Measurements from ENCODE around the gene MTAP. TPM values are rescaled to one million over a fixed set of nuclear protein-coding genes. Genes with fewer than 3 reads are reported as not detected.

MTAP gene
- total and polyA plus RNA-seq, 5 donors from 2014 or later, result 8.2 to 22.5 (median 15.0) TPM

GRCh38 chr9:21806644-21807043, 4.2 kb downstream of the MTAP start:
- Histone ChIP-seq H3K36me3 (ENCODE audit: control insufficient read depth, insufficient read depth, low read length) (peaks cover 14% of the 10 kb centered on the region), H3K27me3 (ENCODE audit: control insufficient read depth, insufficient read depth, low read length) (no peaks in the 10 kb centered on the region), H3K27ac (ENCODE audit: insufficient read depth, low read length, poor library complexity, severe bottlenecking) (no peak overlapping the region), H3K4me3 (ENCODE audit: low read depth, low read length) (no peak overlapping the region), H3K4me1 (ENCODE audit: control insufficient read depth, insufficient read depth, low read length, poor library complexity, severe bottlenecking) (peaks cover 34% of the 10 kb centered on the region), H3K9me3 (ENCODE audit: control insufficient read depth in 2 of 2, low read length in 2 of 2) (no peaks in the 10 kb centered on the region)
- H3K27ac Mint-ChIP-seq, result peak overlapping the region in 2 of 3 donors; percentile 67 to 99
- ATAC-seq (ENCODE audit: low read depth in 2 of 2) (no peak), DNase-seq (no peak)
- H3K36me3 Mint-ChIP-seq, result peaks cover 5% of the 10 kb centered on the region
- H3K9me3 Mint-ChIP-seq, result peaks cover 0 to 2% (median 0%) of the 10 kb centered on the region in 7 donors
- peaks cover 7% of the 10 kb centered on the region for H3K27me3 Mint-ChIP-seq
- peaks cover 9 to 44% (median 33%) of the 10 kb centered on the region in 4 donors for H3K4me1 Mint-ChIP-seq
- H3K4me3 Mint-ChIP-seq, result no peak overlapping the region

GRCh38 chr9:21810388-21810787, 8.0 kb downstream of the MTAP start:
- Histone ChIP-seq H3K27me3 (ENCODE audit: control insufficient read depth, insufficient read depth, low read length) (no peaks in the 10 kb centered on the region), H3K27ac (ENCODE audit: insufficient read depth, low read length, poor library complexity, severe bottlenecking) (no peak overlapping the region), H3K36me3 (ENCODE audit: control insufficient read depth, insufficient read depth, low read length) (peaks cover 21% of the 10 kb centered on the region), H3K4me3 (ENCODE audit: low read depth, low read length) (no peak overlapping the region), H3K9me3 (ENCODE audit: control insufficient read depth in 2 of 2, low read length in 2 of 2) (no peaks in the 10 kb centered on the region), H3K4me1 (ENCODE audit: control insufficient read depth, insufficient read depth, low read length, poor library complexity, severe bottlenecking) (peaks cover 12% of the 10 kb centered on the region)
- Mint-ChIP-seq H3K27me3 (no peaks in the 10 kb centered on the region), H3K27ac (no peak overlapping the region), H3K9me3 (no peaks in the 10 kb centered on the region), H3K36me3 (peaks cover 5% of the 10 kb centered on the region), H3K4me1 (peaks cover 11 to 33% (median 25%) of the 10 kb centered on the region in 4 donors), H3K4me3 (no peak overlapping the region)
- DNase-seq (no peak), ATAC-seq (ENCODE audit: low read depth in 2 of 2) (no peak)

GRCh38 chr9:21810881-21811280, 8.4 kb downstream of the MTAP start:
- DNase-seq, result no peak
- Histone ChIP-seq H3K4me3 (ENCODE audit: low read depth, low read length) (no peak overlapping the region), H3K4me1 (ENCODE audit: control insufficient read depth, insufficient read depth, low read length, poor library complexity, severe bottlenecking) (peaks cover 9% of the 10 kb centered on the region), H3K9me3 (ENCODE audit: control insufficient read depth in 2 of 2, low read length in 2 of 2) (no peaks in the 10 kb centered on the region), H3K27me3 (ENCODE audit: control insufficient read depth, insufficient read depth, low read length) (no peaks in the 10 kb centered on the region), H3K36me3 (ENCODE audit: control insufficient read depth, insufficient read depth, low read length) (peaks cover 25% of the 10 kb centered on the region), H3K27ac (ENCODE audit: insufficient read depth, low read length, poor library complexity, severe bottlenecking) (no peak overlapping the region)
- Mint-ChIP-seq H3K4me3 (no peak overlapping the region), H3K36me3 (peaks cover 9% of the 10 kb centered on the region), H3K4me1 (peaks cover 8 to 28% (median 20%) of the 10 kb centered on the region in 4 donors), H3K27me3 (no peaks in the 10 kb centered on the region), H3K9me3 (no peaks in the 10 kb centered on the region), H3K27ac (no peak overlapping the region)
- ATAC-seq (ENCODE audit: low read depth in 2 of 2), result no peak

- ATAC-seq (ENCODE audit: low read depth in 2 of 2) (no peak), DNase-seq (no peak)
- Histone ChIP-seq H3K4me1 (ENCODE audit: control insufficient read depth, insufficient read depth, low read length, poor library complexity, severe bottlenecking) (peaks cover 9% of the 10 kb centered on the region), H3K9me3 (ENCODE audit: control insufficient read depth in 2 of 2, low read length in 2 of 2) (no peaks in the 10 kb centered on the region), H3K4me3 (ENCODE audit: low read depth, low read length) (no peak overlapping the region), H3K36me3 (ENCODE audit: control insufficient read depth, insufficient read depth, low read length) (peaks cover 35% of the 10 kb centered on the region), H3K27me3 (ENCODE audit: control insufficient read depth, insufficient read depth, low read length) (no peaks in the 10 kb centered on the region), H3K27ac (ENCODE audit: insufficient read depth, low read length, poor library complexity, severe bottlenecking) (no peak overlapping the region)
- H3K27ac Mint-ChIP-seq, result peak overlapping the region in 2 of 3 donors; percentile 1 to 44
- no peaks in the 10 kb centered on the region for H3K9me3 Mint-ChIP-seq
- no peaks in the 10 kb centered on the region for H3K27me3 Mint-ChIP-seq
- peaks cover 19% of the 10 kb centered on the region for H3K36me3 Mint-ChIP-seq
- no peak overlapping the region for H3K4me3 Mint-ChIP-seq
- H3K4me1 Mint-ChIP-seq, result peaks cover 6 to 27% (median 19%) of the 10 kb centered on the region in 4 donors
Measured at GRCh38 chr9:21811914-21812313, 9.5 kb downstream of the MTAP start.

GRCh38 chr9:21812415-21812814, 10.0 kb downstream of the MTAP start:
- H3K36me3 Mint-ChIP-seq, result peaks cover 21% of the 10 kb centered on the region
- H3K27me3 Mint-ChIP-seq, result no peaks in the 10 kb centered on the region
- no peak overlapping the region for H3K4me3 ChIP-seq (ENCODE audit: low read depth, low read length)
- DNase-seq (no peak), ATAC-seq (ENCODE audit: low read depth in 2 of 2) (no peak)
- H3K4me1 ChIP-seq (ENCODE audit: control insufficient read depth, insufficient read depth, low read length, poor library complexity, severe bottlenecking), result peaks cover 9% of the 10 kb centered on the region
- H3K4me1 Mint-ChIP-seq, result peaks cover 6 to 24% (median 18%) of the 10 kb centered on the region in 4 donors
- H3K9me3 ChIP-seq (ENCODE audit: control insufficient read depth in 2 of 2, low read length in 2 of 2), result no peaks in the 10 kb centered on the region
- H3K27me3 ChIP-seq (ENCODE audit: control insufficient read depth, insufficient read depth, low read length), result no peaks in the 10 kb centered on the region
- peak overlapping the region in 1 of 3 donors; percentile 32 for H3K27ac Mint-ChIP-seq
- H3K9me3 Mint-ChIP-seq, result no peaks in the 10 kb centered on the region
- no peak overlapping the region for H3K4me3 Mint-ChIP-seq
- no peak overlapping the region for H3K27ac ChIP-seq (ENCODE audit: insufficient read depth, low read length, poor library complexity, severe bottlenecking)
- H3K36me3 ChIP-seq (ENCODE audit: control insufficient read depth, insufficient read depth, low read length), result peaks cover 40% of the 10 kb centered on the region

GRCh38 chr9:21812946-21813568, 10.6 kb downstream of the MTAP start:
- ATAC-seq (ENCODE audit: low read depth in 2 of 2) (peak; percentile 61 to 62), DNase-seq (peak; percentile 47 to 73 (median 62))
- peaks cover 25% of the 10 kb centered on the region for H3K36me3 Mint-ChIP-seq
- peaks cover 9% of the 10 kb centered on the region for H3K4me1 ChIP-seq (ENCODE audit: control insufficient read depth, insufficient read depth, low read length, poor library complexity, severe bottlenecking)
- H3K27ac ChIP-seq (ENCODE audit: insufficient read depth, low read length, poor library complexity, severe bottlenecking), result peak overlapping the region; percentile 42
- H3K27me3 Mint-ChIP-seq, result no peaks in the 10 kb centered on the region
- no peaks in the 10 kb centered on the region for H3K9me3 Mint-ChIP-seq
- peaks cover 6 to 23% (median 17%) of the 10 kb centered on the region in 4 donors for H3K4me1 Mint-ChIP-seq
- H3K4me3 Mint-ChIP-seq, result no peak overlapping the region
- H3K27me3 ChIP-seq (ENCODE audit: control insufficient read depth, insufficient read depth, low read length), result no peaks in the 10 kb centered on the region
- peaks cover 45% of the 10 kb centered on the region for H3K36me3 ChIP-seq (ENCODE audit: control insufficient read depth, insufficient read depth, low read length)
- H3K4me3 ChIP-seq (ENCODE audit: low read depth, low read length), result no peak overlapping the region
- H3K27ac Mint-ChIP-seq, result no peak overlapping the region
- H3K9me3 ChIP-seq (ENCODE audit: control insufficient read depth in 2 of 2, low read length in 2 of 2), result no peaks in the 10 kb centered on the region

- no peak overlapping the region for H3K4me3 Mint-ChIP-seq
- H3K36me3 ChIP-seq (ENCODE audit: control insufficient read depth, insufficient read depth, low read length), result peaks cover 51% of the 10 kb centered on the region
Measured at GRCh38 chr9:21813575-21814473, 11.4 kb downstream of the MTAP start.

More at GRCh38 chr9:21813575-21814473, 11.4 kb downstream of the MTAP start:
- Histone ChIP-seq H3K4me3 (ENCODE audit: low read depth, low read length) (peak overlapping the region; percentile 52), H3K27me3 (ENCODE audit: control insufficient read depth, insufficient read depth, low read length) (no peaks in the 10 kb centered on the region), H3K27ac (ENCODE audit: insufficient read depth, low read length, poor library complexity, severe bottlenecking) (peak overlapping the region; percentile 42), H3K4me1 (ENCODE audit: control insufficient read depth, insufficient read depth, low read length, poor library complexity, severe bottlenecking) (peaks cover 9% of the 10 kb centered on the region), H3K9me3 (ENCODE audit: control insufficient read depth in 2 of 2, low read length in 2 of 2) (no peaks in the 10 kb centered on the region)
- peak; percentile 56 to 64 for ATAC-seq (ENCODE audit: low read depth in 2 of 2)
- H3K27ac Mint-ChIP-seq, result peak overlapping the region; percentile 26 to 85 (median 53)
- H3K36me3 Mint-ChIP-seq, result peaks cover 29% of the 10 kb centered on the region
- DNase-seq, result peak; percentile 56 to 91 (median 74)
- H3K9me3 Mint-ChIP-seq, result no peaks in the 10 kb centered on the region
- H3K4me1 Mint-ChIP-seq, result peaks cover 8 to 23% (median 17%) of the 10 kb centered on the region in 4 donors
- H3K27me3 Mint-ChIP-seq, result no peaks in the 10 kb centered on the region
